Umbilical cord (tissue), 2 donors: ENCODE results near the gene NRSN1. TPM values are rescaled to one million over a fixed set of nuclear protein-coding genes. Genes with fewer than 3 reads are reported as not detected.
"Not testable (repeated sequence)": the region's sequence is repeated elsewhere in the genome, so short reads cannot be mapped to it uniquely, and the experiment has no call there.

Experiments used
- DNase-seq: peaks from one replicate; pipeline ENCODE4 v3.0.0-alpha.2; 2015; ENCODE audit warnings: low spot score
- total RNA-seq: library from RNA; depleted of rRNA; stranded (reverse); fragments of >200 nt; gene quantifications from one replicate; pipeline ENCODE4 v1.2.3, GENCODE V29; 2014; ENCODE audit warnings: low replicate concordance; ENCODE audit not compliant: insufficient read depth

Gene NRSN1
- total RNA-seq, 1 donor from 2014 or later, result 6.5 TPM

DNA sequence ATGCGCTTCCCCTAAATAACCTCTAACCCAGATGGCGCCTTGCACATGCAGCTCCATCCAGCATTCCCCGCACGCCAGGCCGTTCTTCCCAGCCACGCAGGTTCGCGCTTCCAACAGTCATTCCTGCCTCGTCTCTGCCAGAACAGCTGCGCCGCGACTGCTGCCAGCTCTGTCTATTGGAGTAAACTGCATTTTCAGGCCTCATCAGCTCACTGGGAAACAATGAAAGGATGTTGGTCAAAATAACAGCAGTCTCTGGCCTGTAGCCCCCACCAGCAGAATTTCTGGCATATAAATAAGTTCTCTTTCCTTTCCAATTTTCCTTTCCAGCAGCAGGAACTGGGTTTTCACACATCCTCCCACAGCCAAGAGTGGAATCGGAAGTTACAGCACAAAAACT, 14.6 kb downstream of the NRSN1 start:
- no peak for DNase-seq

DNA sequence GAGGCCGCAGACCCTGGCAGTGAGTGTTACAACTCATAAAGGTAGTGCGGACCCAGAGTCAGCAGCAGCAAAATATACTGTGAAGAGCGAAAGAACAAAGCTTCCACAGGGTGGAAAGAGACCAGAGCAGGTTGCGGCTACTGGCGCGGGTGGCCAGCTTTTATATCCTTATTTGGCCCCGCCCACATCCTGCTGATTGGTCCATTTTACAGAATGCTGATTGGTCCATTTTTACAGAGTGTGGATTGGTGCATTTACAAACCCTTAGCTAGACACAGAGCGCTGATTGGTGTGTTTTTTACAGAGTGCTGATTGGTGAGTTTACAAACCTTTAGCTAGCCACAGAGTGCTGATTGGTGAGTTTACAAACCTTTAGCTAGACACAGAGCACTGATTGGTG, 16.7 kb downstream of the NRSN1 start:
- DNase-seq, result not testable (repeated sequence)

DNA sequence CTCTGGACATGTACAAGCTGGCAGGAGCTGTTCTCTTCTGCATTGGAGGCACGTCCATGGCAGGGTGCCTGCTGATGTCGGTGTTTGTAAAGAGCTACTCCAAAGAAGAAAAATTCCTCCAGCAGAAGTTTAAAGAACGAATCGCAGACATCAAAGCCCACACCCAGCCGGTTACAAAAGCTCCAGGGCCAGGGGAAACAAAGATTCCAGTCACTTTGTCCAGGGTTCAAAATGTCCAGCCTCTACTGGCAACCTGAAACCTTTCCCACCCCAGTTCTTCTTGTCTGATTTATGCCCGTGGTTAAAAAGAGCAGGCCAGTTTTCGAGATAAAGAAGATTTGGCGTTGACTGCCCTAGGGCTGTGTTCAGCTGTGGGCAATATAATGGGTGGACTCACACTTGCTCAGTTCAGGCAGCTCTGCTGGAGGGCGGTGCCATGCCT, 19.7 kb downstream of the NRSN1 start:
- no peak for DNase-seq

DNA sequence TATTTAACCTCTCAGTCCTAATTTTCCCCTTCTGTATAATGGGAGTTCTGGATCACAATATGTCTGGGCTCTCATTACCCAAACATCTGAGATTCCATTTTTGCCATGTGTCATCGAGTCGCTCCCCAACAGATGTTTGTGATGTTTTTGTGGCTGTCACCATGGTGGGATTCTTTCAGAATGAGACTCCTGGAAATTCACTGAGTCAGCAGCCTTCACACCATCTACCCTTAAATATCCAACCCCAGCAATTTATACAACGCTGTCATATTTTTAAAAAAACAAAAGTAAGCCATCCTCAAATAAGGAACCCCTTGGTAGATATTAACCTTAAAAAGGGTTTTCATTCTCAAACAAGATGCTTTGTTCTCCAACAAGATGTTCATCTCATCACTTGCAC, 20.9 kb downstream of the NRSN1 start:
- no peak for DNase-seq

DNA sequence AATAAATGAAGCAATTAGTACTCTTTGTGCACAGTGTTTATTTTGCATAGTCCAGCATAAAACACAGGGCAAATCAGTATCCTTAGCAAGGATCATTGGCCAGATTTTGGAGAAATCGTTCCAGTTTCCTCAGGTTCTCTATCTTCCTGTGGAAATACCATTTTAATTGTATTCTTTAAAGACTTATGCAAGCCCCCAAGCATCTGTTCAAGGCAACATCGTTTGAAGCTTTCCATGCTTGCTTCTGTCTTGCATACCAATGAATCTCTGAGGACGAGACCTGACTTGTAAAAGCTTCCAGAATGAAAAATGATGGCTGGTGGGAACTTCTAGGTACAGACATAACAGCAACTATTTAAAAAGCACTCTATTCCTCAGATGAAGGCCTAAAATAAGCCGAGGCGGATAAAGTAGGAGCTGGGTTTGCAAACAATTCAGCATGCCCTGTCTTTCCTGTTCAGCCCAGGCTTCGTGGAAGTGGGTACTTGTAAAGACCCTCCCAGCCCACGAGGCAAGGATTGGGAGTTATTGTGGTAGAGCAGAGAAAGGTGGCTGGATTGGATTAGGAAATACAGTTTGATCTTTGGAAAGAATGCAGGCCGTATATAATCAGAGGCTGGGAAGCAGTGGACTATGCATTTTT, 21.6 kb downstream of the NRSN1 start:
- peak; percentile 55 for DNase-seq

DNA sequence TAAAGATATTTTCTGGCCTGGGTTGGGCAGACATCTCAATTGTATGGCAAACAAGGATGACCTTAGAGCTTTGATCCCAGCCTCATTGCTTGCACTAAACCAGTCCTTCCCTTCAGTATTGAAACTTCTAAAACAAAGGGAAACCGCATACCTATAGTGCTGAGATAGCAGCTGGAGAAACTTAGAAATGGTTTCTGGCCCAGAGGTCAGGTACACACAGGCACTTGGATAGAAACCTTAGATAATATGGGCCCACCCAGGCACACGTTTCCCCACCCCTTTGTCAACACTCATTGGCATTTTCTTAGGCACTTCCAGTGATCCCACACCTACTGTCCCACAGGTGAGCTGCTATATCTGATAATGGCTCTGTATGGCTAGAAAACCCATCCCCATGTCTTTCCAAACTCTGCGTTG, 22.1 kb downstream of the NRSN1 start:
- DNase-seq, result no peak

DNA sequence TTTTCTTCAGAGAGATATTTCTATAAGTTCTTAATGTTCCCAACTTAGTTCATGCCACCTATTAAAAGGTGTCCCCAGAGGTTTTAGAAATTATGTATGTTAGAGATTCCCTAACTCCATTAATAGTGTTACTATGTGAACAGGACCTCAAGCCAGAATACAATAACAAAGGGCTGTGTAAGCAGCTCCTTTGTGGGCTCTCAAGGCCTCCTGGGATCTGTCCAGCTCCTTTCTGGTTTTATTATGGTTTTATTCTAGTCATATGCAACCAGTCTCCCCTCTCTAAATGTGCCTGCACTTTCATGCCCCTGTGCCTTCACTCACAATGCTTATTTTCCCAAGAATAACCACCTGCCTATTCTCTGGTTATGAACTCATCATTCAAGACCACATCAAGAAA, 22.7 kb downstream of the NRSN1 start:
- no peak for DNase-seq

DNA sequence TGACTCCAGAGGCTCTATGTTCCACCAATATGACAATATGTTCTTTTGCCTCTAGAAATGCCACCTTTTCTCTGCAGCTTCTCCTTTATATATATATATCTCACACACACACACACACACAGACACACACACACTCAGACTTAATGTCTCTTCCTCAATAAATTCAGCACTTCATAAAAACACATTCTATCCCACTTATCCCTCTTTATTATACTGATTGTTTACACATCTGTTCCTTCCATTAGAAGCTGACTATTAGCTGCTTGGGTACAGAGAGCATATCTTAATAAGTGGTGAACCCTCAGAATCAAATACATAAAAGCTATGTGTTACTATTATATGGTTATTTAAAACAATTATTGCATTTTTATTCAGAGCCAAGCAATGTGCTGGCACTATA, 23.3 kb downstream of the NRSN1 start:
- no peak for DNase-seq

DNA sequence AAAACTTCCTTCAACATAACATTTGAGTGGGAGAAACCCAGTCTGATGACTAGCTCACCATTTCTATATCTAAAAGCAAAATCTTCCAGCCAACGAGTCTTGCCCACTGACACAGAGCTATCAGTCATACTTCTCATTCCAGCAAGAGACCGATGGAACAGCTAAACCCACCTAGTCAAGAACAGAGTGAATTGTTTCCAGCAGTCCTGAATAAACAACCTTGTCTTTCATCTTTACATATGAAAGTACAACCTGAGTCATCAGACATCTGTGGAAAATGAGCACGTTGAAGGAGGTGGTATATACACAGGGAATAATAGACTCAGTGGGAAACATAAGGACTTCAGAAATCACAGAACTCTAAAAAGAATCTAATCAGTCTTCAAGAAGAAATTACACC, 23.8 kb downstream of the NRSN1 start:
- DNase-seq, result no peak

DNA sequence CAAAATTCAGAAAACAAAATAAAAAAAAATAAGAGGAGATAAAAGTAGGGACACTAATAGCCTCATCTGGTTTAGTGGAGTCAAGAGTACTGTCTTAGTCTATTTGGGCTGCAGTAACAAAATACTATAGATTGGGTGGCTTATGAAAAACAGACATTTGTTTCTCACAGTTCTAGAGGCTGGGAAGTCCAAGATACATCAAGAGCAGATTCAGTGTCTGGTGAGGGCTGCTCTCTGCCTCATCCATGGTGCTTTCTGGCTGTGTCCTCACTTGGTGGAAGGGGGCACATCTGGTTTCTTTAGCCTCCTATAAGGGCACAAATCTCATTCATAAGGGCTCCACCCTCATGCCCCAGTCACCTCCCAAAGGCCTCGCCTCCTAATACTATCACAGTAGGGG, 26.0 kb downstream of the NRSN1 start:
- no peak for DNase-seq

DNA sequence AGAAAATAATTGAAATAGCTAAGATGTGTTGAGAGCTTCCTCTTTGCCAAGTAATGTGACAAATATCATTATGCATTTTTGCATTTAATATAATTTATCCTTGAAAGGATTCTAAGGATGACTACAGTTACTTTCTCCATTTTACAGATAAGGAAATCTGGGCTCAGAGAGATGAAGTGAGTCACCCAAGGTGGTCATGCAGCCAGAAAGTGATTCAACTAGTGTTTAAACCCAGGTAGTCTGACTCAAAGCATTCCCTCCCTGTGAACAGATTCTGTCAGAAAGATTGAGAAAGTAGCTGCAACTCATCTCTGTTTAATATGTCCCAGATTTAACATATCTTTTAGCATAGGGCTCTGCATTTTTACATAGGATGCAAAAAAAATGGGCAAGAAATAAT, 28.1 kb downstream of the NRSN1 start:
- peak; percentile 4 for DNase-seq

DNA sequence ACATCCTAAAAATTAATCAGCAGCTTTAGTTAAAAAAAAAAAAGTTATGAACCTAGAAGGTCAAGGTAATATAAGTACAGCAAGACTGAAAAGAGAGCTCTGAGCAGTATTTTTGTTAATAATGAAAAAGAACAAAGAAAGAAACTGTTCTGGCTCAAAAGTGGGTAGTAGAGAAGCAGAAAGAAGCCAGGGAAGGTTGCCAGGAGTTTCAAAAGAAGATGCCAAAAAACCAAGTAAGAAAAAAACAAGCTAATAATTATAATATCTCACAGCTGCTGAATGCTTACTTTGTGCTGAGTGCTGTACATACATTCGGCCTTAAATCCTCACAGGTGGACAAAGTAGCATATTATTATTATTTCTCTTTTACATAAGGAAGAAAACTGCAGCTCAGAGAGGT, 31.9 kb downstream of the NRSN1 start:
- no peak for DNase-seq

DNA sequence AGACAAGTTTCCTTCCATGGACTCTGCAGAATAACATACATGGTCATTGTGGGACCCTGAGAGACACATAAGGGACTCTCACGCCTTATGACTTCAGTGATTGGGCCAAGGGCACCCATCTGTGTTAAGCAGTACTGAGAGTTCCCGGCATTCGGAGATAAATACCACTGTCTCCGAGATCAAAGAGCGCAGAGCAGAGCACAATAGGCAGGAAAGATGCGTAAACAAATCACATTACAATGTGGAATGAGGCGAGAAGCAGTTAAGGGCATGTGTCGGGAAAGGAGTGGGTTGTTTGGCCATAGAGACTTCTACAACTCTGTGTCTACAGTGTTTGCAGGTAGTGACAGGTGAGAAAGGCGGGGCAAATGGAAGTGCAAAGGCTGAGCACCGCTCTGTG, 57.6 kb downstream of the NRSN1 start:
- no peak for DNase-seq

DNA sequence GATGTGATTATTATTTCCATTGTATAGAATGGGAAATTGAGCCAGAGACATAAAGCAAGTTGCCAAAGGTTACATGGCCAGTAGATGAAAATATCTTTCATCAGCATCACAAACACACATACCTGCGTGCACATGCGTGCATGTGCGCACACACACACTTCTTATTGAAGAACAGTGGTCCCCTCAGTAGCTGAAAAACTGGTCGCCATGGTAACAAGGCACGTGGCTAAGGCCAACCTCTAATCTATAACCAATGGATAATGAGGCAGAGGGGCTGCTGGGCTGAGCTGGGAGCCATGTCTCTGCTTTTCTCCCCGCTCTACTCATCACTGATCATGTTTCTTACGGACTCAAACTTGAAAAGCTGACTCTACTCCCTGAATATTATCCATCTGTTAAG, 60.3 kb downstream of the NRSN1 start:
- no peak for DNase-seq

DNA sequence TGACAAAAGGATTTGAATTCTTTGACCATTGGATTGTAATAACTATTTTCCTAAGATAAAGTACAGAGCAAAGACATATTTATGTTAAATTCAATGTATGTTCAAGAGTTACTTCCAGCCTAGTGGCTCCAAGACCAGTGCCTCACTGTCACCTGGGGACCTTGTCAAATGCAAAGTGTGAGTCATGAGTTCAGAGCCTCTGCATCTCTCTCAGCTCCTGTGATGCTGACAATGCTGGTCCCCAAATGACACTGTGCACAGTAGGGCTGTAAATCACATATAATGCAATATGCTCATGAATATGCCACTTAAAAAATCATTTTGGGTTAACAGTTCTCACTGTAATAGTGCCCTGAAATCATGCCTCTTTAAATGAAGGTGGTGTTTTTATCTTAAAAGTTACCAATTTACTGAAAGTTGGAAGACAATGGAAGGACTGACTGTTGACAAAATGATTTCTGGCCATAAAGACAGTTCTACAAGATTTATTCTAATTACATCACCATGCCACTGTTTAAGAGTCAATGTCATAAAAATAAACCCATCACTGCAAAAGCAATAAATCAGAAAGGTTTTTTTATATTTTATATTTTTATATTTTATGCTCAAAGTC, 62.1 kb downstream of the NRSN1 start:
- no peak for DNase-seq

DNA sequence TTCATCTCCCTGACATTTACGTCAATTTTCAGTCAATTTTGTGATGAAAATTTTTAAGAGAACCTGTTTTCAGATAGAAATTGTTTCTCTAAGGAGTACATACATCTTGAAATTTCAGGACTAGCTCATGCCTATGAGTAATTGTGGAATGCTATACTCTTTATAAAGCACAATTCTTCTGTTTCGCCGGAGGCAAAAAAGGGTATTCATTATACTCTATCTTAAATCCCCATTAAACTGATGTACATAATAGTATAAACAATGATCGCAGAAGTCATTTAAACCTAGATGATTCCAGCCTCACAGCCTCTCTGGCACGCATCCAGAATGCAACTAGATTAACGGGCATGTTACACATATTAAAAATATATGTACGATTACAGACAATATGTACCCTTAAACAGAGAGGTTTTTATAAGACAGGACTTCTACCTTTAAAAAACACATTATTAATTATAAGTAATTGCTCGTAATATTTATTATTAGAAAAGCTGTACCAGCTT, 62.6 kb downstream of the NRSN1 start:
- DNase-seq, result no peak

DNA sequence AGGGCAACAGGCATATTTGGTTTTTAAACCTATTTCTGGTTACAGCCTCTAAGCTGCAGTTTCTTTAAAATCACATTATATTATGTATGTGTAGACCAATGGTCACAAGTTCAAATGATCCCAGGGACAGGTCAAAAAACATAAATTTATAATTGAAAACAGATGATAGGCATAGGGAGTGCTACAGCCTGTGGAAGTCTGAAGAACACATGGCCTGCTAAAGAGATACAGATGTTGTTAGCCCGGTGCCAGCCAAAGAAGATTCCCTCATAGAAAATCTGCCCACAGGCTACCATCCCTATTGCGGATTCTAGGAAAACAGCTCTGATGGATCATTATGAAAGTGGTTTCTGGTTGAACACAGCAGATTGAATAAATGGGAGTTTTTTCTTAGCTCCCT, 65.3 kb downstream of the NRSN1 start:
- DNase-seq, result no peak

DNA sequence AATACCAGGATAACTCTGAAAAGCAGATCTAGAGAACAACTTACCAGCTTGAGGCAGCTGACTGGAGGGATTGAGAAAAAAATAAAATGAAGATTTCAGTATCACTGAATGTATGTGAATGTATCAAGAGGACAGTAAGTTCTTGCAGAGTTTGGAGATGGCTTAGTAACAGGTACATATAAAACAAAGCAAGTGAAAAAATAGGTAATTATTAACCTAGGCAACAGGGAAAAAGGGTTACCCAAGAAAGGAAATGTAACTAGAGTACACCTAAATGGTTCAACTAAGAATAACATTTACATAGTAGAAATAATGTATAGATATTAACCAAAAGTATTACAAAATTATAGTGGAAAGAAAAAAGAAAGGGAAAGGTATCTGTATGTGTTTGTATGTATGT, 67.3 kb downstream of the NRSN1 start:
- DNase-seq, result no peak

DNA sequence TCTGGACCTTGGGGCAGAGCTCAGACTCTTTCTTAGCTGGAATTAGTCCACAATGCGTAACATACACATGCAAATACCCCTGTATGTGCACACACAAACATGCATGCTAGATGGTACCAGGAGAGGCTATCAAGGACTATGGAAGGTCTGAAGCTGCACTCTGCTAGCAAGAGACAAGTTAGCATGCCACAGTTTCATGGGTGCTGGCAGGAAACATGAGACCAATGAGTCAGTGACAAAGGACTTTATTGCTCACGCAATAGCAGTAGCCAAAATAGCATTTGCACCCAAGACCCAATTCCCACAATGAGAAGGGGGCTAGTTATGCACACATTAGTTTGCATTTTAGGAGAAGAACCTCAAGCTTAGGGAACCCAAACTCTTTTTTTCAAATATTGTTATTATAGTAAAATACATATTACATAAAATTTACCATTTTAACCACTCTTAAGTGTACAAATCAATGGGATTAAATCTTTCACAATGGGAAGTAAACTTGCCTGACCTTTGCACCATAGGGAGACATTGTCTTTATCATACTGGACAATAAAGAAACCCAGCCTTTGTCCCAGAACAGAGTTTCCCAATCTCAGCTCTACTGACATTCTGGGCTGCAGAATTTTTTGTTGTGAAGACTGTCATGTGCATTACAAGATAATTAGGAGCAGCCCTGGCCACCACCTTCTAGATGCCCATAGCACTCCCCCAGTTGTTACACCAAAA, 69.1 kb downstream of the NRSN1 start:
- DNase-seq, result no peak

DNA sequence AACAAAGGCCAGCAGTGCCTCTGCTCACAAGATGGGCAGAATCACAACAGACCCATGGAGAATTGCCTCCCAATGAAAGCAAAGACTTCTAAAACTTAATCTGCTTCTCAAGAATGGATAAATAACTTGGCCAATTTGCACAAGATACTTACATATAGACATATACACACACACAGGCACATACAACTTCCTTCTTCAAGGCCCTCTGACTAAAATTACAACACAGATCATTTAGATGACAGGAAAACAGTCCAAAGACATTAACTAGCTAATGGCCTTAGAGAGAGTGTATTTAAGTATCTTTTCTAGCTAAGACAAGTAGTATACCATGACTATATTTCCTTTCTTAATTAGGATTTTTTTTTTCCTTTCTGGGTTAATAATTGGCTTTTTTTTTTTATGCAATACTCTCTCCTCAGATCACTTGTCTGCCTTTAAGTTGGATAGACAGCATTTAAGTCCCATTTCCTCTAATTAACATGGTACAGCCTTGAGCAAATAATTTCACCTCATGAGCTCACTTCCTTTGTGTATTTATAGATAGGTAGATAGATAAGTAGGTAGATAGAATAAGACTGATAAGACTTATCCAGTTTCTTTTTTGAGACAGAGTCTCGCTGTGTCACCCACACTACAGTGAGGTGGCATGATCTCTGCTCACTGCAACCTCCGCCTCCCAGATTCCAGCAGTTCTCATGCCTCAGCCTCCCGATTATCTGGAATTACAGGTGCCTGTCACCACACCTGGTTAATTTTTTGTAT, 70.0 kb downstream of the NRSN1 start:
- DNase-seq, result no peak
